Activated T-cell treated with anti-CD3 and anti-CD28 coated beads, Interleukin-2, amount 50 U/mL, for 4 hours (primary cell): ENCODE measurements around the gene UNC13C. TPM values are rescaled to one million over a fixed set of nuclear protein-coding genes. Genes with fewer than 3 reads are reported as not detected.

Source experiments
- ATAC-seq, 2 donors: fragments of 200-7000 bp; cut with Tn5 transposase; one replicate each; pipeline ENCODE4 v1.10.0; 2021
- DNase-seq: peaks from one replicate; pipeline ENCODE4 v3.0.0-alpha.2; 2020
- H3K27me3 Mint-ChIP-seq: one replicate; pipeline ENCODE4 v1.8.0; 2021; ENCODE audit warnings: low read depth, mixed read lengths
- H3K36me3 Mint-ChIP-seq: one replicate; pipeline ENCODE4 v1.8.0; 2022; ENCODE audit warnings: mixed read lengths; ENCODE audit not compliant: insufficient read depth
- H3K4me1 Mint-ChIP-seq: one replicate; pipeline ENCODE4 v1.8.0; 2021; ENCODE audit warnings: low read depth, mixed read lengths
- H3K4me3 Mint-ChIP-seq: one replicate; pipeline ENCODE4 v1.8.0; 2021; ENCODE audit warnings: mild to moderate bottlenecking, moderate library complexity, mixed read lengths
- H3K9me3 Mint-ChIP-seq: one replicate; pipeline ENCODE4 v1.8.0; 2021; ENCODE audit warnings: mixed read lengths
- total RNA-seq, 3 donors: library from RNA; stranded (reverse); gene quantifications; one replicate each; pipeline ENCODE4 v1.2.1, GENCODE V29; 2021

The UNC13C gene
- total RNA-seq, 3 donors from 2014 or later: not detected

DNA sequence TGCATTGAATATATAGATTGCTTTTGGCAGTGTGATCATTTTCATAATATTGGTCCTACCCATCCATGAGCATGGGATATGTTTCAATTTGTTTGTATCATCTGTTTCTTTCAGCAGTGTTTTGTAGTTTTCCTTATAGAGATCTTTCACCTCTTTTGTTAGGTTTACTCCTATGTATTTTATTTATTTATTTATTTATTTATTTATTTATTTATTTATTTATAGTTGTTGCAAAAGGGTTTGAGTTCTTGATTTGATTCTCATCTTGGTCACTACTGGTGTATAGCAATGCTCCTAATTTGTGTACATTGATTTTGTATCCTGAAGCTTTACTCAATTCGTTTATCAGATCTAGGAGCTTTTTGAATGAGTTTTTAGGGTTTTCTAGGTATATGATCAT lies 478.2 kb downstream of the UNC13C start:
- no peaks in the 10 kb centered on the region for H3K36me3 Mint-ChIP-seq
- H3K9me3 Mint-ChIP-seq: peaks cover 46% of the 10 kb centered on the region
- no peak for ATAC-seq
- H3K27me3 Mint-ChIP-seq: no peaks in the 10 kb centered on the region
- no peak for DNase-seq
- H3K4me3 Mint-ChIP-seq: no peak overlapping the region
- H3K4me1 Mint-ChIP-seq: no peaks in the 10 kb centered on the region

DNA sequence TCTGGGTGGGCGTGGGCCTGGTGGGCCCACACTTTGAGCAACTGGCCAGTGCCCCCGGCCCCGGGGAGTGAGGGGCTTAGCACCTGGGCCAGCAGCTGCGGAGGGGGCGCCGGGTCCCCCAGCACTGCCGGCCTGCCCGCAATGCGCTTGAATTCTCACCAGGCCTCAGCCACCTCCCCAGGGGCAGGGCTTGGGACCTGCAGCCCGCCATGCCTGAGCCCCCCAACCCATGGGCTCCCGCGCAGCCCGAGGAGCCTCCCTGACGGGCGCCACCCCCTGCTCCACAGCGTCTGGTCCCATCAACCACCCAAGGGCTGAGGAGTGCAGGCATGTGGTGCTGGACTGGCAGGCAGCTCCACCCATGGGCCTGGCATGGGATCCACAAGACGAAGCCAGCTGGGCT lies 484.3 kb downstream of the UNC13C start:
- no peak for ATAC-seq
- Mint-ChIP-seq H3K9me3 (peaks cover 26% of the 10 kb centered on the region), H3K4me3 (no peak overlapping the region), H3K27me3 (no peaks in the 10 kb centered on the region), H3K36me3 (no peaks in the 10 kb centered on the region), H3K4me1 (no peaks in the 10 kb centered on the region)
- DNase-seq: no peak

DNA sequence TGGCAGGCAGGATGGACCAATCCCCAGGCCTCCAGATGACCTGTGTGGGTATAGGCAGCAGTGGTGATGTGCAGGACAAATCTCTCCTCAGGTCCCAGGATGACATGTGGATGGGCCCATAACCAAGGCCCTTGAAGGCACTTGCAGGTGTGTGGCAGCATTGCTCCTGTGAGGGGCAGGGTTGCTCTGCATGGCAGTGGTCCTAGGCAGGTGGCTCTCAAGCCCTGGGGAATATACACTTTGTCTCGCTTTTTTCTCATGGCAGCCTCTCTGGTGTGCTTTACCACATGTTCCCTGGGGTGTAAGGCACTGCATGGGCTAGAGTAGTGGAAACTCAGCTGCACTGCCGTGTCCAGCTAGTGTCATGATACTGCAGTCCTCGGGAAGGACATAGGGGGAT lies 503.6 kb downstream of the UNC13C start:
- peaks cover 20% of the 10 kb centered on the region for H3K9me3 Mint-ChIP-seq
- H3K27me3 Mint-ChIP-seq: peaks cover 1% of the 10 kb centered on the region
- DNase-seq (no peak), ATAC-seq (no peak)
- no peaks in the 10 kb centered on the region for H3K36me3 Mint-ChIP-seq
- H3K4me1 Mint-ChIP-seq: no peaks in the 10 kb centered on the region
- H3K4me3 Mint-ChIP-seq: no peak overlapping the region

DNA sequence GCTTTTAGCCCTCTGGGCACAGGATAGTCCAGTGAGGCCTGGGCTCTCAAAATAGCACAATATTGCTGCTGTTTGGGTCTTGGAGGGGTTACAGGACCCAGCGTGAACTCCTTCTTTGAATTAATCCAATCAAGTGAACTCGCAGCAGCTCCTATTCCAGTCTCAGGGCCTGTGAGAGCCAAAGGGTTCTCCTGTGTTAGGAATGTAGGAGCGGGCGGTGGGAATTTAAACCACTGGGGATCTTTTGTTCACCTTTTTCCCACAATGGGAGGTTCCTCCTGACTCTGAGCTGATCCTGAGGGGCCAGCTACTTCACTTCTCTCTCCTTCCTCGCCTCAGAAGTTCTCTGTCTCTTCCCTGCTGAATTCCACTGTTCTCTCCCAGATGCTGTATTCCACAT lies 504.0 kb downstream of the UNC13C start:
- Mint-ChIP-seq H3K4me3 (no peak overlapping the region), H3K4me1 (no peaks in the 10 kb centered on the region), H3K27me3 (peaks cover 1% of the 10 kb centered on the region), H3K9me3 (peaks cover 21% of the 10 kb centered on the region), H3K36me3 (no peaks in the 10 kb centered on the region)
- DNase-seq (no peak), ATAC-seq (no peak)

DNA sequence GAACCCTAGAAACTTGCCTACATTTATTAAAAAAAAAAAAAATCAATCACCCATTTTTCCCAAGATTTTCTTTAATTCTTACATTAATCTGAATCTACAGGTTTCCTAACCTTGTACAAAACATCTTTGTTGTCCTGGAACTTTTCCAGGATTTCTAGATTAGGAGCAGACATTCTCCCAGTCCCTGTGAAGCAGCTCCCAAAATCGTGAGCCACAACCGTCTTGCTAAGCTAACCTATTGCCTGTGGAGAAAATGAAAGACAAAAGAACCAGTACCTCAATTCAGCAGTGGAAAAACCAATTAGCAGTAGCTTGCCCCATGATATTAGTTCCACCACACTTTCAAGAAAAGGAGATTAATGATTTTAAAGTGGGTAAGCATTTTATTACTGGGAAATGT lies 522.1 kb downstream of the UNC13C start:
- Mint-ChIP-seq H3K36me3 (no peaks in the 10 kb centered on the region), H3K9me3 (no peaks in the 10 kb centered on the region), H3K27me3 (no peaks in the 10 kb centered on the region), H3K4me1 (no peaks in the 10 kb centered on the region), H3K4me3 (no peak overlapping the region)
- no peak for ATAC-seq
- no peak for DNase-seq

DNA sequence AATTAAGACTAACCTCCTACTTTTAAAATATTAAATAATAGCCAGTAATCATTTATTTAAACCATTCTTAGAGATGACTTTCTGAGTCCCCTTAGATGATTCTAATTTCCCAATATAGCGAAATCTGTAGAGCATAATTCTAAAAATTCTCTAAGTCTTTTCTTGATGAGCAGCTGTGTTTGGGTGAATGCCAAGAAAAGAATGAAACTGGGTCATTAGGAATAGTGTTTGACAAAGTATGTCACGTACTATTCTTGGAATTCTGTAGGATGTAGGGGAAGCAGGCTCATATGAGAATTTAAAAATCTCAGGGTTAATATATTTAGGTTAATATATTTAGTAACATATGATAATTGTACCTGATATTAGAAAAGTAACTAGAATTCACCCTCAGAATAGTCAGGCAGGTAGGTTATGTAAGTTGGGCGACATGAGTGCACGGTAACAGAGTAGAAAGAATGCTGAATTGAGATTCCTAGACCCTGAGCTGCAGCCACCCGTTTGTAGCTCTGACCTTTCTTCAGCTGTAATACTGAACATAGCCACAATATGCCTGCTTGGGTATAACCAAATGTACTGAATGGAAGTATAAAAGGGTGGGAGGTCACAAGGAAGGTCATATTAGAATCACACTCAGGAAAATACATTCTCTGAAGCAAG lies 524.3 kb downstream of the UNC13C start:
- no peaks in the 10 kb centered on the region for H3K27me3 Mint-ChIP-seq
- DNase-seq (no peak), ATAC-seq (no peak)
- H3K4me3 Mint-ChIP-seq: no peak overlapping the region
- H3K4me1 Mint-ChIP-seq: no peaks in the 10 kb centered on the region
- no peaks in the 10 kb centered on the region for H3K36me3 Mint-ChIP-seq
- no peaks in the 10 kb centered on the region for H3K9me3 Mint-ChIP-seq

DNA sequence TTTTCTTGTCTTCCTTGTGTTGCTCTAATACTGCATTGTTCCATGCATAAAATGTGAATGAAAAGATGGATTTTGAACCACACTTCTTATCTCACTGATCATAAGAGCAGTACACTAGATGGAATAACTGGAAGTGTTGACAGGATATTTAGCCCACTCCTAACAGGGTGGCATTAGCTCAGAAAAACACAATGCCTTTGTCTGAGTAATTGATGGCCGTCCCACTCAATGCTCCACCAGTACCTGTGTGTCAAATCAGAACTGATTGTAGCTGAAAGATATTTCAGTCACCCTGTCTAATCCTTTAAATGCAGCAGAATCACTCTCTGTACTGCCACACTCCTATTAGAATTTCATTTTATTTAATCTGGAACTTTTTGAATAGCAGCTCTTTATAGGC lies 526.5 kb downstream of the UNC13C start:
- ATAC-seq (no peak), DNase-seq (no peak)
- Mint-ChIP-seq H3K36me3 (no peaks in the 10 kb centered on the region), H3K4me3 (no peak overlapping the region), H3K4me1 (no peaks in the 10 kb centered on the region), H3K27me3 (no peaks in the 10 kb centered on the region), H3K9me3 (no peaks in the 10 kb centered on the region)

DNA sequence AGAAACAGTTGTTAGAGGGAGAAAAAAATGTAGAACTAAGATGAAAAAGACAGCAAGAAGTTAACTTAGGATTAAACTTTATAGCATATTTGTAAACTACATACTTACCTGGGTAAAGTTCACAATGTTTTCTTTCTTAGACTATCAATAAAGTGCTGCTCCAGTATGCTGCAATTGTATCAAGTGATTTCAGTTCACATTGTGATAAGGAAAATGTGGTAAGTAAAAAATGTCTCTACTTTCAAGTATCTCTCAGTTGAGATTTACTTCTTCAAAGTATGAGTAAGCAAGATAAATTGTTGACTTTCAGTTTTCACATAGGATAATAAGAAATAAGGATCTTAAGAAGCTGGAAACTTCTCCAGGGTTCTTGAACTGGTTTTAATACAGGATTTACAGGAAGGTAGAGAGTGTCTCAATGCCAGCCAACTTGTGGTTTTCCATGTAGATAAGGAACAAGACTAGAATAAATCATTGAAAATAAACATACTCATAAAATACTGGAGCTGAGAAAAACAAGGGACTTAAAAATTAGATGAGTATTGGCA lies 528.8 kb downstream of the UNC13C start:
- no peaks in the 10 kb centered on the region for H3K4me1 Mint-ChIP-seq
- no peaks in the 10 kb centered on the region for H3K9me3 Mint-ChIP-seq
- H3K4me3 Mint-ChIP-seq: no peak overlapping the region
- ATAC-seq (no peak), DNase-seq (no peak)
- H3K36me3 Mint-ChIP-seq: no peaks in the 10 kb centered on the region
- no peaks in the 10 kb centered on the region for H3K27me3 Mint-ChIP-seq

DNA sequence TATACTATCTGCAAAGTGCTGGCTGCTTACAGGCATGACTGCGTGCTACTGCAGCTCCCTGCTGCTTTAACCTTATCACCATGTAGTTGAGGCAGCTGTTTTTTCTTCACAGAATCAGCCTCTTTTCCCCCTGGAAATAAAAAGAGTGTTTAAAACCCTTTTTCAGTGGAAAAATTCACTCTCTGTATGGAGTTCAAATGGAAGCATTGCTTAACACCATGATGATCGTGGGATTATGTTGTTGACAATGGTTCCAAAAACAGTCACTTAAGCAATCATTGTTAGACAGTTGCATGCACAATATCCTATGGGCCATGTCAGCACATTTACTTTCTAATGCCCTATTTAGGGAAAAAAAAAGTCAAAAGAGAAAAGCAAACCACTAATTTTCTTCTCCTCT lies 536.4 kb downstream of the UNC13C start:
- Mint-ChIP-seq H3K36me3 (no peaks in the 10 kb centered on the region), H3K9me3 (no peaks in the 10 kb centered on the region), H3K4me1 (peaks cover 6% of the 10 kb centered on the region), H3K27me3 (no peaks in the 10 kb centered on the region), H3K4me3 (no peak overlapping the region)
- no peak for ATAC-seq
- no peak for DNase-seq

DNA sequence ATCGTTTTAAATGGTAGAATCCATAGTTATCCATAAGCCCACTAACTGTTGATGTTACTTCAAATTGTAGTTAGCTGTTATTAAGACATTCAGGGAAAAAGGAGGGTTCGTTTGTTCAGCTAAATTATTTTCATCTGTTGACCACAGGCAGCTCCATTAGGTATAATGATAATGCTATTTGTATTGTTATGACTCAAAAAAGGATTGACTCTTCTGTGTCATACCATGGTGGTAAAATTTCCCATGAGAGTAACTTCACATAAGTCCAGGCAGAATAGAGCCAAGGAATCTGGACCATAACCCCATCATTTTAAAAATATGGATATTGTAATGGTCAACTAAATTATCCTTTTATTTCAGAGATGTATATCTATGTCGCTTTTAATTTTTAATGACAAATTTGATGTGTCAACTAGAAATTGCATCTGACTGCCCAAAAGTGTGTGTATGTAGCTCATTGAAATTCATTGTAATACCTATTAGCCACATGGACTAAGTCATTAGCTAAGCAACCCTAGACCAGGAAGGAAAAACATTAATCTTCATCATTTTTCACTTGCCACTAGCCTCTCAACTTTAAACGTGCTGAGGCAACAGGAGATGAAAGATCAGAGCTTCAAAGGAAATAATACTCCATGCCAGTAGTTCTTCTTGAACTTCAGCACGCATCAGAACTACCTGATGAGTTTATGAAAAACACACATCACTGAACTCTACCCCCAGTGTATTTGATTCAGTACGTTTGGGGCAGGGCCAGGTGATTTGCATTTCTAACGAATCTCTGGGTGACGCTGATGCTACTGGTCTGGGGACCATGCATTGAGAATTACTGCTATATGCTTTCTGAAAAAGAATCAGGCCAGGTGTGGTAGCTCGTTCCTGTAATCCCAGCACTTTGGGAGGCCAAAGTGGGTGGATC lies 537.7 kb downstream of the UNC13C start:
- Mint-ChIP-seq H3K27me3 (no peaks in the 10 kb centered on the region), H3K4me3 (no peak overlapping the region), H3K36me3 (no peaks in the 10 kb centered on the region), H3K9me3 (no peaks in the 10 kb centered on the region), H3K4me1 (peaks cover 17% of the 10 kb centered on the region)
- DNase-seq (no peak), ATAC-seq (no peak)

DNA sequence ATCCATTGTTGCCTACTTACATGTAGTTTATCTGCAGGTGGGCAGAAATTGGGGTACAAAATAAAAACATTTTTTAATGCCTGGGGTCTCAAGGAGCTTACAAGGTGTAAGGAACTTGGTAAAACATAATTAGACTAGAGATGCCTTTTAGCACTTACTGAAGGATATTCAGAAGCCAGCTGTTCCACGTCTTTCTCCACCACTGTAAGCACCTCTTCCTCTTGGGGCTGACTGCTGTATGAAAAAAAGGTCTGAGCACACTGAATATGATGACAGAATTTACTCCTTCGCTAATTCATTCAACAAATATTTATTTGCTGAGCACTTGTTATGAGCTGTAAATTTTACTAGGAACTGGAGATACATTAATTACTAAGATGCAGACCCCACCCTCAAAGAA lies 539.1 kb downstream of the UNC13C start:
- no peak for ATAC-seq

DNA sequence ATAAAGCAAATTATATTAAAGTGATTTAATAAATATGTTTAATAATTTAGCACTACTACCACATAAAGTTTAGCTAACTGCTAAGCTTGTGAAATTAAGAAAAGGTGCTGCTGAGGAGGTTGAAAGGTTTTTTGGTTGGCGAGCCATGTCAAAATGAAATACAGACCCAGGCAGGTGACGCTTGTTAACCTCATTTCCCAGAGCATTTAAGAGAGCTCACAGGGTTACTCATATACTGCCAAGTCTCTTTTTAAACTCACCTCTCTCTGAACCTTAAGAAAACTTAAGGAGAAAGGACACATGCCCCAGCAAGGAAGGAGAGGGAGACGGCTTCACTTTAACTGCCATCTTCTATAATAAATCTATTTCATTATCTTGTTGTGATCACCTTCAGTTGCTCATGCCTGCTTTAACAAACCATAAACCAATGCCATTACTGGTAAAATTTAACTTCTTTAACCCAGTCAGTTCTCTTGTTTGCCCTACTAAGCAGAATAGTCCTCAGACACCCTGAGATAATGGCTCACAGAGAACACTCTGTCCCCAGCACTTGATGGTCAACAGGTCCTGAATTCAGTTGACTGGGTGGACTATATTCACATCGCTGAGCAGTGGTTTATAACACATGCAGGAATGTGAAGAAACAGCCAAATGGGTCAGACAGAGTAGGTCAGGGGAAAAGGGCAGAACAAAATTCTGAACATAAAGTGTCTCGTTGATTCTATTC lies 540.1 kb downstream of the UNC13C start:
- Mint-ChIP-seq H3K27me3 (no peaks in the 10 kb centered on the region), H3K36me3 (no peaks in the 10 kb centered on the region), H3K9me3 (no peaks in the 10 kb centered on the region), H3K4me3 (no peak overlapping the region), H3K4me1 (peaks cover 17% of the 10 kb centered on the region)
- no peak for ATAC-seq
- DNase-seq: no peak

More for the DNA sequence above, 539.1 kb downstream of the UNC13C start:
- H3K4me3 Mint-ChIP-seq: no peak overlapping the region
- no peaks in the 10 kb centered on the region for H3K27me3 Mint-ChIP-seq
- peaks cover 17% of the 10 kb centered on the region for H3K4me1 Mint-ChIP-seq
- no peaks in the 10 kb centered on the region for H3K36me3 Mint-ChIP-seq
- no peaks in the 10 kb centered on the region for H3K9me3 Mint-ChIP-seq
- no peak for DNase-seq

DNA sequence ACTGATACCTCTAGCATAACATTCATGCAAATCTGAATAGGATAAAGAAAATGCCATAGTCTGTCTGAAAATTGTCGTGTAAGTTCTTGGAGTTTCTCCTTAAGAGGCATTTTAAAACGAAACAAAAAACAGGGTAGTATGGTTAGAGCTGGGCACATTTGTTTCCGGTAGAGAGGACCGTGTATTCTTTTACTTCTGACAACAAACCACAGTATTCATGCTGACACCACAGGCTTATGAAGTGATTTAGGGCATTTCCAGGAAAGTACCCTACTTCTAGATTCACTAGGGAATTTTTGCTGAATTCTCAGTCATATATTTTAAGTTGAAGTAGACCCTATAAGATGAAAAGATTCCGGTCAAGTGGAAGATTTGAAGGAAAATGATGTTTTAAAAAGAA lies 541.3 kb downstream of the UNC13C start:
- Mint-ChIP-seq H3K27me3 (no peaks in the 10 kb centered on the region), H3K9me3 (no peaks in the 10 kb centered on the region), H3K4me1 (peaks cover 17% of the 10 kb centered on the region), H3K4me3 (no peak overlapping the region), H3K36me3 (no peaks in the 10 kb centered on the region)
- DNase-seq (no peak), ATAC-seq (no peak)

DNA sequence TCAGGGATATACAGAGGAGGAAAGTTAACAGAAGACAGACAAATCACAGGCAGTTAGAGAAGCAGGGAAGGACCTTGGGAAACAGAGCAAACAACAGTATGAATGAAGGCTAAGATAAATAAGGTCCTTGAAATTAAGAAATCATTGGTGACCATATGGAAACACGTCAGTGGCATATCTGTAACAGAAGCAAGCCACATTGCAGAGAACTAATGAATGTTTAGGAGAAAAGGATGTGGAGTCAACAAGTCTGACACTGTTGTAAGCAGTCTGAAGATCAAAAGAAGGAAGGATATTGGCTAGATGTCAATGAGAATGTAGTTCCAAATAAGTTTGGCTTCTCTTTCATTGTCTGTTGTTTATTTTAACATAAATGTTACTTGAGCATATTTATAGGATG lies 542.4 kb downstream of the UNC13C start:
- Mint-ChIP-seq H3K4me3 (no peak overlapping the region), H3K4me1 (peaks cover 17% of the 10 kb centered on the region), H3K36me3 (no peaks in the 10 kb centered on the region), H3K27me3 (no peaks in the 10 kb centered on the region), H3K9me3 (no peaks in the 10 kb centered on the region)
- ATAC-seq: no peak
- no peak for DNase-seq
